Activated naive CD8-positive, alpha-beta T cell treated with anti-CD3 and anti-CD28 coated beads, Interleukin-2, amount 50 U/mL, for 16 hours (primary cell): ENCODE measurements around the gene RARG.

Experiments used
- DNase-seq: peaks from one replicate; pipeline ENCODE4 v3.0.0-alpha.2; 2020; ENCODE audit warnings: low read depth, low spot score

Gene RARG

DNA sequence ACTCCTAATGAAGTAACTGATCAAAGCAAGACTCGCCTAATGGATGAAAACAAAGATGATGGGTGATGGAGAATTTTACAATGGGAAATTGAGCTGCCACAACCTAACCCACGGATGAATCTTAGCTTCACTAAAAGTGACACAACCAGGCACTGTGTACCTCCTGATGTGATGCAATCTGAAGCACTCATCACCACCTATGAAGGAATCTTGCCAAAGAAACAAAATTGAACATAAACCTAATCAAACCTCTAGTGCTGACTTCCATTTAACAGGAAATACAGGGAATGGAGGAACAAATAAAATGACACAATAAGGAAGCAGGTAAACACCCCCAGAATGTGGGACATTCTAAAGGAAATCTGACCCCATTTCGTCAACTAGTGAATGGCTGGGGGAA, 13.3 kb upstream of the RARG start:
- DNase-seq: no peak

DNA sequence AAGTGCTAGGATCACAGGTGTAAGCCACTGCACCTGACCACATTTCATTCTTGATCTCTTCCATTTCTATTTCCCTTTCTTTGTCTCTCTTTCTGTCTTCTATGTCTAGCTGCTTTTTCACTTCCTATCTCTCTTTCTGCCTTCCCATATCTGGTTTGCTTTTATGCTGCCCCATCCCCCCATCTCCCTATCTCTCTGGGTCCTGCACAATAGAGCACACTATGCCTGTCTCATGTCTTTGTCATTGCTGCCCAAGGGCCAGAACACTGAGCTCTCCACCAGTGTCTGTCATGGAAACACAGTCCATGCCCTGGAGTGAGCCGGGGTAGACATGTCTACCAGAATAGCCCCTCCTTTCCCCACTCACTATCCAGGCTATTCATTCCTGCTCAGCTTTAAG, 12.3 kb upstream of the RARG start:
- no peak for DNase-seq

DNA sequence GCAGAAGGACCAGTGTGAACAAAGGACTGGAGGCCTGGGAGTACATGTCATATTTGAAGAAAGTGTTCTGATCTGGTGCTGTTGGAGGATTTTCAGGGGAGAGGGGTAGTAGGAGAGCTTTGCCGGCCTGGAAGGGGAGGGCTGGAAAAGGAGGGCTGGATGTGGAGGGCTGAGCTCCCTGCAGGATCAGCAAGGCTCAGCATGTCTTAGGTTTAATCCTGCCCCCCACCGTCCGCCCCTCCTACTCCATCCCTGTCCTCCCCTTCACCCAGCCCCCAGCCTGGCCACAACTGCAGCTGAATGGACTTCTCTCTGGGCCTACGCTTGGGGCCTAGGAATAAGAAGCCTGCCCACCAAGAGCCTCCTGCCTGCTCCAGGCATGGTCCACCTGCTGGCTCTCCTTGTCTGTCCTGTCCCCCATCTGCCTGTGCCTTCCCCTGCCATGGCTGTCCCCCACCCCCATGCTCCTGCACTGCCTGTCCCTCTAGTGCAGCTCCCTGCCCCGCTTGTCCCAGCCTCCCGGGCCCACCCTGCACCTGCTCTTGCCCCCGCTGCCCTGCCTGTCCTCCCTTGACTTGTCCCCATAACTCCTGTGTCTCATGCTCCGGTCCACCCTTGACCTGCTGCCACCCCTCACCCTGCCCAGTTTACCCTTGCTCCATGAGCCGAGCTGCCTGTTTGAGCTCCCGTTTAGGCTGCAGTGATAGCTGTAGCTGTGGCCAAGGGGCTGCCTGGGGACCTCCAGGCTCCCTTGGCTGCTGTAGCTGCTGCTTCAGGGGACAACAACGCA, 9.8 kb upstream of the RARG start:
- no peak for DNase-seq

DNA sequence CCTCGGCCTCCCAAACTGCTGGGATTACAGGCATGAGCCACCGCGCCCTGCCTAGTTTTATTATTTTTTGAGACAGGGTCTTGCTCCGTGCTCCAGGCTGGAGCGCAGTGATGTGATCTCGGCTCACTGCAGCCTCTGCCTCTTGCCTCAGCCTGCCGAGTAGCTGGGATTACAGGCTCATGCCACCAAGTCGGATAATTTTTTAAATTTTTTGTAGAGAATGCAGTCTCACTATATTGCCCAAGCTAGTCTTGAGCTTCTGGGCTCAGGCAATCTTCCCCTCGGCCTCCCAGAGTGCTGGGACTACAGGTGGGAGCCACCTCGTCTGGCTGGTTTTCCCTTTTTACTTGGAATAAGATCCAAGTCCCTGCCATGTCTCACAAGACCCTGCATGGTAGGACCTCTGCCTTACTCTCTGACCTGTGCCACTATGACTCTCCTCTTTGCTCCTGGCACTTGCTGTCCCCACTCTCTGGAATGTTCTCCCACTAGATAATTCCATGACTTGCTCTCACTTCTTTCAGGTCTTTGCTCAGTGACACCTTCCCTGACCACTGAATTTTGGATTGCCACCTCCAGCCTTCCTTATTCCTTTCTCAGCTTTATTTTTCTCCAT, 7.7 kb upstream of the RARG start:
- DNase-seq: no peak

DNA sequence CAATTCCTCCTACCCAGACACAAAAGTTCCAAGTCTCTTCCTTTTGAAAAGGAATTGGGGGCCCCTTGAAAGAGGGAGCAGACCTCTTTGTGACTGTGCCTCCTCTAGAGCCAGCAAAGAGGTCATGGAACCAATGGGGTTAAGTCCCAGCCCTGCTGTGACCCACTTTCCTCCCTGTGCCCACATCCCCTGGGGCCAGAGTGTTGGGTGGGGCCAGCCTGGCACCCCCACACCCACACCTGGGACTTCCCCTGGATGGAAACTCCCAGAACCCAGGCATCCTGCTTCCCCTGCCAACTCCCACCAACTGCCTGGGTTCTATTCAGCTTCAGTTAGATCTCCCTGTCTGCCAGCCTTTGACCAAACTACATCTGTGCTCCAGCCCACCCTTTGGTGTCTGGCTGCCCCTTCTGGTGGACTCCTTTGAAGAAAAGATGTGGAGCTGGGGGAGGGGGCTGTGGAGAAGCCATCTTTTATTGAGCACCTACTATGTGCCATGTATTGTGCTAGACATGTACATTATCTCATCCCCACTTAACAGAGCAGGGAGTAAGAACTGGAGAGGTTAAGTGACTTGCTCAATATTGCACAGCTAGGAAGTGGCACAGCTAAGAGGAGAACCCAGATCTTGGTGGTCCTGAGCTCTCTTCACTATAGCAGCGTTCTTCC, 4.6 kb upstream of the RARG start:
- DNase-seq: no peak

DNA sequence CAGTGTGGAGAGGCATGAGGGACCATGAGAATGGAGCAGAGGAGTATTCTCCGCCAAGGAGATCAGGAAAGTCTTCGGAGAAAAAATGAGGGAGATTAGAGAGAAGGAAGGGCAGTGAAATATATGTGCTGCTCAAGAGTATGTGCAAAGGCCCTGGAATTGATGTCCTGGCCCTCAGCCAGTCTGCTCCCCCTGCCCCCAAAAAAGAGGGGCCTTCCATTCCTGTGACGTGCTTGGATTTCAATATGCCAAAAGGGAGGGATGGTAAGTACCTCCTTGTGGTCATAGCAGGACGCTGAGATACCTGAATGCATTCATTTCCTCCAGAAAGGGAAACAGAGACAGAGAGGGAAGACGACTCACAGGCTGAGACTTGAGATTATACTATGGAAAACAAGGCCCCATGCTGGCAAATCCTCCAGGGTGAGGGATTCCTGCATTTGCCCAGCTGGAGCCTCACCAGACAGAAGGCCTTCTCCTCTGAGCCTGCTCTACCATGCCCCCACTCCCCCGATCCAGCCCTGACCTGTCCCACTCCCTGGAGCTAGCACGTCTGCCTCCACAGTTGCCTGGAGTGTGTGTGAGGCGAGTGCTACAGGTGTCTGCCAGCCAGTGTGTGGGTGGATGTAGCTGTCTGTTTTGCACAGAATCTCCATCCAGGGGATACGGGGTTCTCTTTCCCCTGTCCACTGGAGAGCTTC, 3.9 kb upstream of the RARG start:
- DNase-seq: no peak

DNA sequence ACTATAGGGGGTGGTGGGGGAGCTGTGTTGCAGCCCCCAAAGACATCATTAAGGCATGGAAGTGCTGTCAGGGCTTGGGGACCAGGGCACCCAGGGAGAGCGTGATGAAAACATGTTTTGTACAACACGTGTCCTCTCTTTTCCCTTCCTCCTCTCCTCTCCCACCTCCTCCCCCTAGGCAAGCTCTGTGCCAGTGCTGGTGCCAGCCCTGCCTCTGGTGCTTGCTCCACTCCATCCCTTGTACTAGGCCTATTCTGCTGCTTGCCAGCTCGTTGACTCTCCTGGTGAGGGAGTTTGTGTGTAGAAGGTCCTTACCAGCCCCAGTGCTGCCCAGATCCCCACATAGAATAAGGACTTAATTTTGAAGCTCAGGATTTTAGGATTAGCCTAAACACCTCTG, 3.2 kb upstream of the RARG start:
- DNase-seq: no peak

DNA sequence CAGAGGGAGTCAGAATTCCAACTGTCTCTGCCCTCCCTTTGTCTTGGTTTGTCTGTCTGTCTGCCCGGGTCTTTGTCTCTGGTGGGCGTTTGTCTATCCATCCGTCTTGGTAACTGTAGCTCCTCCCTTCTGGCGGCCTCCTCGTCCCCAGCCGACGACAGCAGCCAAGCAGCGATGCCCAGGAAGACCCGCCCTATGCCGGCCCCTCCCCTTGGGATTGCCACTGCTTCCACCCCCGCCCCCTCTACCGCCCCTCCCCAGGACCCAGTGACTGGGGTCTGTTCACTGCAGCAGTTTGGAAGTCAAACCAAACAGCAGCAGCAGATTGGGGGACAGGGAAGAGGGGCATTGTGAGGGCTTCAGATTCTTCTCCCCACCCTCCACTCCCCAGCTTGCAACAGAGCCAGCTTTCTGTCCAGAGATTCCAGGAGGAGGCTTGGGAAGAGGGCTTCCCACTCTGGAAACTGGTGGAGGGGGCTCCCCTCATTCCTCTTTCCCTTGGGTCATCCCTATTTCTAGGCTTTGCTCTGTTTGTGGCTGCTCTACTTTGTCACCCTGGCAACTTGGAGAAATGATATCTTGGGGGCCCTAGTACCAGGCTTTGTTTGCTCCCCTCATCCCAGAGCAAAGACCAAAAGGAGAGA, 2.4 kb upstream of the RARG start:
- DNase-seq: no peak

DNA sequence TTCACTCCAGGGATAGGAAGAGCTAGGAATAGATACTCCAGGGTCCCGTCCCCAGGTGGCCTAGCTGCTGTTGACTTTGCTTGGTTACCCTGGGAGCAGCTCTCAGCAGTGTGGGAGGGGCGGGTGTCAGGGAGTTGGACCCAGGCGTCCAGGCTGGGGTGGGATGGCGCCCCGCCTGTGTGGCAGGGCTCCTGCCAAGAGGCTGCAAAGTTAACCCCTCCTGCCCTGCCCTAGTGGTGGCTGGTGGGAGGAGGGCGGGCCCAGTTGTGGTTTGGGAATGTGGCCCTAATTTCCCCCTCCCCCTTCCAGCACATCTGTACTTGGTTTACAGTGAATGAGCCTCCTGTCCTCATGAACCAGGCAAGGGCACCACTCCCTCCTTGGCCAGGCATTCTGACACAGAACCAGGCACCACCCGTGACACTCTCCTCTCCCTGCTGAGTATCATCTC, 1.7 kb upstream of the RARG start:
- DNase-seq: no peak

DNA sequence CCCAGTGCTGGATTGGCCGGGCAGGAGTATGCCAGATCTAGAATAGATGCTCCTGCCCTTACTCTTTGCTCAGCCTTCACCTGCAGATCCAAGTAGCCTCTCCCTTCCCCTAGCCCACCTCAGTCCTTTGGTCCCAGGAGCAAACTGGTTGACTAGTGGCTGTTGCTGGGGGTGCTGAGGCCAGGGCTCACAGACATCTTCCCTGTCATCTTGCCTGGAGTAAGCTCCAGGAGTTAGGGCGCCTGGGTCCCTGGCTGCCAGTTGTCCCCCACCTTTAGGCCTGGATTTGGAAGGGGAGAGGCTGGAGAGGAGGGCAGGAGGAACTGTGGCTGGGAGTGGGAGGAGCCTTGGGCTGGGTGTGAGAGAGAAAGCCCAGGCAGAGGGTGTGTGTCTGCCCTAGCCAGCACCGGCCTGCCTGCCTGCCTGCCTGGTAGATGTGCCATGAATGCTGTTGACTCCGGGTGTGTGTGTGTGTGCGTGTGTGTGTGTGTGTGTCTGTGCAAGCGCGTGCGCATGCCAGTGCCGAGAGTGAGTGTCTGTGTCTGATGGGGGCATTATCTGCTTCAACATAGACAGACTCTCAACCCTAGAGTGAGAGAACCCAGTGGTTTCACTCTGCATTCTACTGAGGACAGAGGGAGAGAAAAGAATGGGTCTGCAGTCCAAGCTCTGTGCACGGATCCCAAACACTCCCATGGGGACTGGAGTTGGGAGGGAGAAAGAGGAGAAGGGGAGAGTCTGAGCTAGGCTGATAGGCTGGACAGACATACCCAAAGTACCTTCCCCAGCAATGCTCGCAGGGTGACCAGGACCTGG, 845 bp upstream of the RARG start:
- no peak for DNase-seq

DNA sequence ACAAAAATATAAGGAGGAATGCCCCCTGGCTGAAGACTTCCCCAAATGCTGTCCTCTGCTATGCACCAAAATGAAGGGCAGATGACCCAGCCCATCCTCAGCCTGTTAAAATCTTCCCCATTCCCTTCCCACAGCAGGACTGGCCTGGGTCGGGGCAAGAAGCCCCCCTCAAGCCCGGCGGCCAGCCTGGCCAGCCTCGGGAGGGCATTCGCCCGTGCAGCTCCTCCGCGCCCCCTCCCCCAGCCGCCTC, 413 bp downstream of the RARG start:
- DNase-seq: no peak

DNA sequence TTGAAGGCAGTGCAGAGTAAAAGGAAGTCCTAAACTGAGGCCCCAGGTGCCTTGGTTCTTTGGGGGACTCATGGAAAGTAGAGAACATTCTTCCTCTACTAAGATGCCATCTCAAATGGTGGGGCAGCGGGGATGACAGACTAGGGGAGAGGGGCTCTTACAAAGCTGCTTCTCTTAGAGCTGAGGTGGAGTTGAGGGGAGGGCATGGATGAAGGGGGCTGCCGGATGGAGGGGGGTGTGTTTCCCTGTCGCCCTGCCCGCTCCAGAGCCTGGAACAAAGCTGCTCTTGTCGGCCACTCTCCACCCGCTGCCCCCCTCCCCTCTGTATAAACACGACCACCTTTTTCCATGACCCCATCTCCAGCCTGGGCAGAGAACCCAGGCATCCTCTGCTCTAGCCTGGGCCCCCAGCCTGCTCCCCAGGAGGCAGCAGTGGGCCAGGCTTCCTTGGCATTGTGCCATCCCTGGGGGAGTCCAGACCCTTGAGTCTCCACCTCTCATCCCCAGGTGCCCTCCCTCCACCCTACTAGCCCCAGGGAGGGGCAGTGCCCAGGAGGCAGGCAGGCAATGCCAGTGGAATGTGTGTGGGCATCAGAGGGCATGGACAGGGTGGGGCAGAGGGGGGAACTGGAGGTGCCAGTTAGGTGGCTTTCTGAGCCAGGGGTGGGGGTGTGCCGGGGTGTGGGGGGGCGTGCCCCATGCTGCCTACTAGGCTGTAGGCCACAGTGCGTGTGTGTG, 1.7 kb downstream of the RARG start:
- DNase-seq: no peak

DNA sequence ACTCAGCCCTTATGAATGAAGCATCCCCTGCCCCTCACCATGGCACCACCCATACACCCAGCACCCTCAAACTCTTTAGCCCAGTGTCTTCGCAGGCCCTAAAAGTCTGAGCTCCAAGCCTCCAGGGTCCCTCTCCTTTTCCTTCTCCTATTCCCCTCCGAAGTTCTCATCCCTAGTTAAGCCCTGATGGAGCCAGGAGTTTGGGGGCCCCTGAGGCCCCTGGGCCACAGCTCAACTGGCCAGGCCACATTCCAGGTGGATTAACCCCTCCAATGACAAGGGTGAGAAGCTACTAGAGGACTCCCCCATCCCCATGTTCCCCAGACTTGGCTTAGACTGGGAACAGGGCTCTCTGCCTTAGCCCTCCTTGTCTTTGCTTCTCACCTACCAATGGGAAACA, 2.6 kb downstream of the RARG start:
- DNase-seq: no peak

DNA sequence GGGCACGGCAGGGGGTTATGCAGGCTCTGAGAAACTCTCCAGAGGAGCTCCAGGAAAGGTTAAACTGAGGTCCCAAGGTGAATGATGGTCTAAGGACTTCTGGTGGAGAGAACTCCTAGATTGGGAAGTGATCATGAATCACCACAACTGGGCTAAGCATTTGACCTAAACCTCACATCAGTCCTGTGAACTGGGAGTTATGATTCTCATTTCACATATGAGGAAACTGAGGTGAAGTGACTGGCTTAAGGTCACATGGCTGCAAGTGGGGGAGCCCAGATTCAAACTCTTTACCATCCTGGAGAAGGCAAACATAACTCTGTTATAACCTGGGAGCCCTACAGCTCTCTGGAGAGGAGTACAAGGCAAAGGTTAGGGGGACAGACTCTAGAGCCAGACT, 4.2 kb downstream of the RARG start:
- DNase-seq: no peak

DNA sequence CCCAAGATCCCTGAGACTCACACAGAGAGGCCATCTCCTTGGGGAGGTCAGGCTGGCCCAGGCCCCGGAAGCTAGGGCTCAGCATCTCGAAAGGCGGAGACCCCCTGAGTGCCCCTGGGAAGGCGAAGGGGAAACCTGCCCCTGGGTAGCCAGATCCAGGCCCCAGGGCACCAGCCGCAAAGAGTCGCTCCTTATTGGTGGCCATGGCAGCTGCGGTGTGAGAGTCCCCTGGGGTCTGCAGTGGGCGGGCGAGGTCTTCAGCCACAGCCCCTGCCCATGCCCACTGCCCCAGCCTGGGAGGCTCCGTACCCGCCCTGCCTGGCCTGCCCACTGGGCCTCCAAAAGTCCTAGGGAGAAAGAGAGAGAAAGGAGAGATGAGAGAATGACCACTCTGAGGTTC, 4.7 kb downstream of the RARG start:
- DNase-seq: no peak

DNA sequence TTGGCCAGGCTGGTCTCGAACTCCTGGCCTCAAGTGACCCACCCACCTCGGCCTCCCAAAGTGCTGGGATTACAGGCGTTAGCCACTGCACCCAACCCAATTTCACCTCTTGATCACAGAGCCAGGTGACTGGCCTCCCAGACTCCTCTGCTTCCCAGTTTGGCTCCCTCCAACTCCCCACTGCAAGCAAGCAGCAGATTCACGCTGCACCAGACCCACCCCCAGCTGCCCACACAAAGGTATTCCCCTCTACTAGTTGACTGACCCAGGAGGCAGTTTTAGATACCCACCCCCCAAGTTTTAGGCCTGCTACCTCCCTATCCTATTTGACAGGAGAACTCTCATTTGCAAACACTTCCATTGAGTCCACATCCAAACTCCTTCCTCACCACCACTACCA, 5.2 kb downstream of the RARG start:
- DNase-seq: no peak

DNA sequence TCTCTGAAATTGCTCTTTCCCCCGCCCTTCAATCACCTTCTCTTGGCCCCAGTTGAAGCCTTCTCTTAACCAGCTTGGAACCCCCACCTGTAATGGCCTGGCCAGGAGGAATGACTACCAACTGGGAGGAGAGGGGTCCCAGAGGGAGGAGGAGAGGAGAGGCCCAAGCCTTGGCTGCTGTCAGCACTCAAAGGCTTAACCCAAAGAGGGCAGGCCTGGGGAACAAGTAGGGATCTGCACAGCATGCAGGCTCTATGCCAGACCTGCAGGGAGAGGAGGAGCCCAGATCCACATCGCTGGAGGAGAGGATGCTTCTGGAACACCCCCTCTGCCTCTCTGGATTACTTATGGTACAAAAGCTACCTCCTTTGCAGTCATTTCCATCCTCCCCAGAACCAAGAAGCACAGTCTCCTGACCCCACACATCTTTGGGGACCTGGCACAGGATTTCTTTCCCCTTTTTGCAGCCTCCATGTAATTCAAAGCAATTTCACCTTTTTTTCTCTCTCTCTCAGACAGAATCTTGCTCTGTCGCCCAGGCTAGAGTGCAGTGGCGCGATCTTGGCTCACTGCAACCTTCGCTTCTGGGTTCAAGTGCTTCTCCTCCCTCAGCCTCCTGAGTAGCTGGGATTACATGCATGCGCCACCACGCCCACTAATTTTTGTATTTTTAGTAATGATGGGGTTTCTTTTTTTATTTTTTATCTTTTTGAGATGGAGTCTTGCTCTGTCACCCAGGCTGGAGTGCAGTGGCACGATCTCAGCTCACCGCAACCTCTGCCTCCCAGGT, 6.2 kb downstream of the RARG start:
- DNase-seq: no peak

DNA sequence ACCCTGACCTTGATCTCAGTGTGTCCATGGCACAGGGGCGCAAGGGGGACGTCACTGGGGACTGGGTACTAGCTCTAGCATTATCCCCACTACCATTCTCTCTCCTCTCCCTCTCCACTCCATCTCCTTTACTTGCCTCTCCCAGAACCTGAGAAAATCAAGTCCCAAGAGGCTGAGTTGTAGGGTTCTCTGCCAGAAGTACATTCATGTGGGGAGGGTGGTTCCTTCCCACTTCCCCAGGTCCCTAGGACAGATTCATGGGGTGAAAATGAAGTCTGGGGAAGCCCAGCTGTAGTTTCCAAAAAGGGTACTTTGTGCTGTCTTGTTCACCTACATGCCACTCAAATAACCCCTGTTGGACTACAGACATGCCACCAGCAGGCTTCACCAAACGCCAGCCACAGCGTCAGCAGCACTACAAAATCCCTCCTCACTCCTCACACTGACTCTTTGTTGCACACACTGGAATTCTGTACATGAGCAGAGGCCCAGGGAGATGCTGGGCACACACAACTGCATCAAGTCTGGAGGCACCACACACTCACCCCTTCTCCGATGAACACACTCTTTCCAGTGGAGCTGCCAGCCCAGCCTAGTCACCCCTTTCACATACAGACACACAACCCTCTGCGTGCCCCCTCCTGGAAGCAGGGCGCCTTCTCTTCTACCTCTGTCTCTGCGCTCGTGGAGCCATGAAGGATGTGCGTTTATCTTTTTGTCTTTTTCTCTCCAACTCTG, 6.9 kb downstream of the RARG start:
- no peak for DNase-seq
